Endodermal cell (in vitro differentiated cells): ENCODE results near the gene WDR75. TPM values are rescaled to one million over a fixed set of nuclear protein-coding genes. Genes with fewer than 3 reads are reported as not detected.

Experiments
- DNase-seq: peaks from one replicate; pipeline ENCODE4 v3.0.0-alpha.2; 2017
- H3K27ac ChIP-seq: 2 replicates; pipeline ENCODE4 v1.5.1; 2013; ENCODE audit warnings: mild to moderate bottlenecking, low read depth, low read length, moderate library complexity
- H3K27me3 ChIP-seq: 2 replicates; pipeline ENCODE4 v1.6.1; 2013; ENCODE audit warnings: mild to moderate bottlenecking, low read length, moderate library complexity; ENCODE audit not compliant: insufficient read depth, control insufficient read depth, poor library complexity, severe bottlenecking
- H3K36me3 ChIP-seq: 2 replicates; pipeline ENCODE4 v1.7.0; 2013; ENCODE audit warnings: mild to moderate bottlenecking, low read length, moderate library complexity; ENCODE audit not compliant: control insufficient read depth, insufficient read depth
- H3K4me1 ChIP-seq: one replicate; pipeline ENCODE4 v1.7.0; 2013; ENCODE audit warnings: low read length; ENCODE audit not compliant: control insufficient read depth, insufficient read depth
- H3K4me3 ChIP-seq: 2 replicates; pipeline ENCODE4 v1.5.1; 2013; ENCODE audit warnings: mild to moderate bottlenecking, low read length, moderate library complexity
- H3K9ac ChIP-seq: 2 replicates; pipeline ENCODE4 v1.6.1; 2013; ENCODE audit warnings: mild to moderate bottlenecking, low read length, moderate library complexity; ENCODE audit not compliant: poor library complexity, severe bottlenecking; ENCODE audit errors: extremely low read depth
- H3K9me3 ChIP-seq: 2 replicates; pipeline ENCODE4 v1.6.1; 2013; ENCODE audit warnings: mild to moderate bottlenecking, low read length, moderate library complexity; ENCODE audit not compliant: control insufficient read depth
- H3K27ac Mint-ChIP-seq: 2 replicates; pipeline ENCODE4 v1.8.0; 2020; ENCODE audit warnings: mixed read lengths
- H3K27me3 Mint-ChIP-seq: 2 replicates; pipeline ENCODE4 v1.8.0; 2021; ENCODE audit warnings: mild to moderate bottlenecking, mixed read lengths; ENCODE audit not compliant: insufficient read depth
- H3K36me3 Mint-ChIP-seq: 2 replicates; pipeline ENCODE4 v1.8.0; 2020; ENCODE audit warnings: low read depth, mixed read lengths
- H3K4me1 Mint-ChIP-seq: 2 replicates; pipeline ENCODE4 v1.8.0; 2020; ENCODE audit warnings: mixed read lengths
- H3K4me3 Mint-ChIP-seq: 2 replicates; pipeline ENCODE4 v1.8.0; 2020; ENCODE audit warnings: mild to moderate bottlenecking, moderate library complexity, mixed read lengths
- H3K9me3 Mint-ChIP-seq: 2 replicates; pipeline ENCODE4 v1.8.0; 2020; ENCODE audit warnings: mild to moderate bottlenecking, mixed read lengths
- CTCF ChIP-seq: fragments of 200-600 bp; sonication (generic); conservative IDR thresholded peaks from 2 replicates; pipeline ENCODE4 v1.5.0; 2021; ENCODE audit warnings: antibody characterized with exemption, mild to moderate bottlenecking
- WGBS, 2 experiments: methylation state at CpG; one replicate each; pipeline versions ENCODE4 v1.1.5 to v1.1.7; 2013; ENCODE audit warnings: missing lambda C conversion rate in 2 of 2, mixed read lengths in 1 of 2; ENCODE audit not compliant: insufficient coverage in 1 of 2, insufficient read length in 1 of 2; 5-methylcytosine and 5-hydroxymethylcytosine counted together
- total RNA-seq, 2 donors: library from RNA; stranded (reverse); fragmentation: NEBNext Ultra II Directional in 1 of 2; extraction: Animal tissue kit (Norgen Biotek cat#: 25700) in 1 of 2; gene quantifications; 2 replicates in 1 of 2; 3 replicates in 1 of 2; pipeline ENCODE4 v1.2.1, GENCODE V29; 2021

Gene WDR75
- total RNA-seq, 2 donors from 2014 or later = 65.8 to 76.2 TPM

GRCh38 chr2:189467160-189467559 lies 25.9 kb downstream of the WDR75 start:
- no peak overlapping the region for H3K27ac ChIP-seq
- no peak overlapping the region for H3K4me3 ChIP-seq
- no peak overlapping the region for H3K9ac ChIP-seq
- H3K4me3 Mint-ChIP-seq = no peak overlapping the region
- H3K27me3 ChIP-seq = no peaks in the 10 kb centered on the region
- no peak for TF ChIP-seq CTCF
- no peak for DNase-seq
- no peaks in the 10 kb centered on the region for H3K9me3 Mint-ChIP-seq
- peaks cover 24% of the 10 kb centered on the region for H3K4me1 Mint-ChIP-seq
- no peaks in the 10 kb centered on the region for H3K27me3 Mint-ChIP-seq
- peaks cover 94% of the 10 kb centered on the region for H3K36me3 ChIP-seq
- H3K27ac Mint-ChIP-seq = peak overlapping the region; percentile 58
- no peaks in the 10 kb centered on the region for H3K9me3 ChIP-seq
- H3K36me3 Mint-ChIP-seq = peaks cover 75% of the 10 kb centered on the region
- WGBS, 2 experiments = 93 to 100% methylated on average over 1 of the region's 1 CpG
- H3K4me1 ChIP-seq = peaks cover 9% of the 10 kb centered on the region

DNA sequence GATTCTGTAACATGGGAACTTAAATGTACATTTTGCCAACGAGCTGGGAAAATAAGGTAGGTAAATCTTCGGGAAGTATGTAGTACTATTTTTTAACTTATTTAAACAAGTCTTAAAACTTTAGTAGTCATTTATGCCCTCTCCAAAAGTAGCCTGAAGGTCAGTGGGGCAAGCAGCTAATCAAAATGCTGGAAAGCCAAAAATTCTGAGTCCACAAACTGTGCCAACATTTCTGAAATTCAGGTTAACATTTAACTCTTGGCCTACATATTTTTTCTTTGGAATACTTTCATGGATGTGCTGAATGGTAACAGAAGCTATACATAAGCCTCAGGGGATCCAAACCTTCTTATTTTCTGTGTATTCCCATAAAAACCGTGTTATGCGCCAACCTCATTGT lies 26.3 kb downstream of the WDR75 start:
- 86 to 99% methylated on average over 2 to 4 of the region's 4 CpGs for WGBS, 2 experiments

DNA sequence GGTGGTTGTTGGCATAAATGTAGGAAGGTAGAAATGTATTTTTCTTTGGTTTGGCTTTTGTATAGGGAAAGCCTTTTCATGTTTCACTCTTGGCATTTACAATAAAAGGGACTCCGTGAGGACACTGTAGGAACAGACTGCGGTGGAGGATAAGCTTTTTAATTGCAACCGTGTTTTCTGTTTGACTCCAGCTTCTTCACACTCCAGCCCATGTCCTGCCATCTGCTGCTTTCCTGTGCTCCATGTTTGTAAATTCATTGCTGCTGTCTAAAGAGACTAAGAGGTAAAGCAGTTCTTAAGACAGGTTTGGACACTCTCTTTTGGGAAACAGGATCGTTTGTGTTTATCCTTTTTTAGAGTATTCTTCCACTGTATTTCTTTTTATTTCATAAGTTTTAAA lies 33.3 kb downstream of the WDR75 start:
- DNase-seq = no peak
- Mint-ChIP-seq H3K4me3 (no peak overlapping the region), H3K36me3 (peaks cover 65% of the 10 kb centered on the region), H3K4me1 (peaks cover 8% of the 10 kb centered on the region), H3K9me3 (no peaks in the 10 kb centered on the region), H3K27me3 (no peaks in the 10 kb centered on the region), H3K27ac (no peak overlapping the region)
- TF ChIP-seq CTCF = no peak
- Histone ChIP-seq H3K9ac (no peak overlapping the region), H3K27ac (no peak overlapping the region), H3K27me3 (no peaks in the 10 kb centered on the region), H3K9me3 (no peaks in the 10 kb centered on the region), H3K4me1 (no peaks in the 10 kb centered on the region), H3K36me3 (peaks cover 76% of the 10 kb centered on the region), H3K4me3 (no peak overlapping the region)
- 97 to 100% methylated on average over 2 to 4 of the region's 4 CpGs for WGBS, 2 experiments

More for the DNA sequence above, 26.3 kb downstream of the WDR75 start:
- no peaks in the 10 kb centered on the region for H3K27me3 Mint-ChIP-seq
- no peak overlapping the region for H3K4me3 Mint-ChIP-seq
- peaks cover 75% of the 10 kb centered on the region for H3K36me3 Mint-ChIP-seq
- Histone ChIP-seq H3K9ac (no peak overlapping the region), H3K27me3 (no peaks in the 10 kb centered on the region), H3K27ac (no peak overlapping the region), H3K4me1 (peaks cover 9% of the 10 kb centered on the region), H3K36me3 (peaks cover 94% of the 10 kb centered on the region), H3K4me3 (no peak overlapping the region), H3K9me3 (no peaks in the 10 kb centered on the region)
- DNase-seq = no peak
- H3K9me3 Mint-ChIP-seq = no peaks in the 10 kb centered on the region
- no peak overlapping the region for H3K27ac Mint-ChIP-seq
- no peak for TF ChIP-seq CTCF
- peaks cover 24% of the 10 kb centered on the region for H3K4me1 Mint-ChIP-seq
